ENCODE results near the gene KCTD1.

GRCh38 chr18:26549263-26550094, 1.1 kb upstream of the KCTD1 start:
- TF ChIP-seq CTCF (IDR thresholded peaks at IDR 0.05; ENCODE audit: poor library complexity) (no peak), EZH2 (IDR thresholded peaks at IDR 0.05; ENCODE audit: borderline replicate concordance) (no peak), EZH2phosphoT487 (IDR thresholded peaks at IDR 0.05; ENCODE audit: low read depth, severe bottlenecking, unreplicated experiment) (no peak)
